HG03460 (cell line): ENCODE measurements around the gene FAM240A.

Experiments used
- ATAC-seq: cut with Tn5 transposase; IDR thresholded peaks from one replicate; pipeline ENCODE4 v1.9.1; 2021; ENCODE audit not compliant: unreplicated experiment

FAM240A gene

DNA sequence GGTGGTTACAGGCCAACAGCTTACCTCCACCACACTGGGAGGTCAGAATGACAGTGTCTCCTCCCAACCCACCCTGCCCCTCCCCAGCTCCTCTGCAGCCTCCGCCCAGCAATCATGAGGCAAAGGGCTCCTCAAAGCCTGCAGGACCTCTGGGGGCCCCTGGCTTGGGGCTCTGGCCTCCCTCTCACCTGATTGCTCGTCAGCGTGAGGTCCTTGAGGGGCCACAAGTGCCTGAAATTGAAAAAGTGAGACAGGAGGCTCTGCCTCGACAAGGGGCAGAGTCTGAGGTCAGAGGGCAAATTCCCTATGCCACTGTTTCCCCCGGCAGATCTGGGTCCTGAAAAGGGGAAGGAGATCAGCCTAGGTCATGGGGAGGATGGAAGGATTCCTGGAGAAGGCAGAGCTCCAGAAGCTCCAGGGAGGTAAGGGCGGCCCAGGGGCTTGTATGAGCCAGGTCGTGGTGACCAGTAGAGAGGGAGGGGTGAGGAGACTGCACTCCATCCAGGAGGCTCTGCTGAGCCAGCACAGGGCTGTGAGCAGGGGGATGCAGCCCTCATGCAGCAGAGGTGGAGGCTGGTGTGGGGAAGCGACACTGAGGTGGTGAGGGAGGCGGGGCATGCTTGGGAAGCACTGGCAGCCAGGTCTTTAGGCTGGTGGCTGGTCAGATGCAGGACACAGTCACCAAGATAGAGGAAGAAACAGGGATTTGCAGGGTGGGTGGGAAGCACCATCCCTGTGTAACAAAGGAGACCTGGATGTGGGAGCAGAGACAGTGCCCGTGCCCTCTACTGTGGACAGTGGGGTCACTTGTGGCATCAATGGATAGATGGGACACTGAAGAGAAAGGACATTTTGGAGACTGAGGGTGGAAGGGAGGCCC is 61.1 kb downstream of the FAM240A start:
- ATAC-seq = no peak

DNA sequence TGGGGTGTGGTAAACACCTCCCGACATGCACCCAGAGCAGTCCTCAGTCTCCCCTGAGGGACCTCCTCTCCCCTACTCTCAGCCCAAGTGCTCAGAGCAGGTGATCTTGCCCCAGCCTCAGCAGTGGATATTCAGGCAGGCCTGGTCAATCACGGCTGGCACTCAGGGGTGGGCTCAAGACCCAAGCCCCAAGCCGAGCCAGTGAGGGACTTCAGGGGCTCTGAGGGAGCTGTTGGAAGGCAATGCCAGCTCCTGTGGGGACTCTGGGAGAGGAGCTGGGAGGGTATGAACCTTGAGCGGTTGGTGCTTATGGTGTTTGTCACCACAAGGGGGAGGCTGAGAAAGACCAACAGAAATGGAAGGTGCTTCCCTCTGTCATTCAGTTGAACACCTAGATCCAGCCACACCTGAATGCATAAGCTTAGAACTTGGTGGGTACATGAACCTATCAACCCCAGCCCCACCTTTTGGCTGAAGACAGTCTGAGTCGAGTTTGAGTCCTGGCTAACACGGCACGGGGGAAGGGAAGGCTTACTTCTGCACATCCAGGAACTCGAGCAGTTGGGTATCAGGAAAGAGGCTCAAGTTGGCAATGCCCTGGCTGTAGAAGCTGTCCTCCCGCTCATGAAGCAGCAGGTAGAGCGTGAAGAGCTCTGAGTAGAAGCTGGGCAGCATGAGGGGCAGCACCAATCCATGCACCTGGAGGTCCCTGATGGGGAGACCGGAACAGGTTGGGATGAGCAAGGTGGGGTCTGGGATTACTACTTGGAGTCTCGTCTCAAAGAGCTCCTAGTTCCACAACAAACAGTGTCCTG is 61.9 kb downstream of the FAM240A start:
- no peak for ATAC-seq

DNA sequence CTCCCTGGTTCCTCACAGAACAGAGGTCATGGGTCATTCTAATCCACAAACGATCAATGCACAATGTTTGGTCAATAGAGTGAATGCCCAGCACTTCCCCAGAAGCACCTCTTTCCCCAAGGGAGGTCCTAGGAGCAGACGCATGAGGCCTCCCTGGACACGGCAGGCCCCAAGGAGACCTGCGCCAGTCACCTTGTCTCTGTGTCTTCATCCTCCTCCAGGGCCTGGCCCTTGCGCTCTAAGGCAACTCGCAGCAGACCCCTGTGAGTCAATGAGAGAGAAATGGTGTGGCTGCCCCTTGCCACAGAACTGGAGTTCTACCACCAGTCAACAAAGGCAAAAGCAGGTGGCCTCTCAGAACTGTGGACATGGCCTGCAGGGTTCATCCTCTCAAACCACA is 63.1 kb downstream of the FAM240A start:
- ATAC-seq = no peak
